Ovary (tissue), 9 donors: ENCODE measurements around the gene NFE2L2. TPM values are rescaled to one million over a fixed set of nuclear protein-coding genes. Genes with fewer than 3 reads are reported as not detected.
"Not testable (repeated sequence)": the region's sequence is repeated elsewhere in the genome, so short reads cannot be mapped to it uniquely, and the experiment has no call there.

Source experiments
- DNase-seq, 5 donors: peaks; one replicate each; pipeline ENCODE4 v3.0.0-alpha.2; 2019 to 2020
- H3K27ac ChIP-seq, 2 donors: fragments of 200-600 bp; one replicate each; pipeline versions ENCODE4 v1.5.1 to v1.8.0; 2019 to 2022
- H3K27me3 ChIP-seq: fragments of 200-600 bp; one replicate; pipeline ENCODE4 v1.8.0; 2022
- H3K36me3 ChIP-seq: fragments of 200-600 bp; sonication (generic); one replicate; pipeline ENCODE4 v1.5.1; 2019
- H3K4me1 ChIP-seq: one replicate; pipeline ENCODE4 v1.8.1; 2013; ENCODE audit warnings: mild to moderate bottlenecking, moderate library complexity; ENCODE audit not compliant: insufficient read depth
- H3K4me3 ChIP-seq: fragments of 200-600 bp; sonication (generic); one replicate; pipeline ENCODE4 v1.5.1; 2017
- H3K9me3 ChIP-seq, 2 donors: fragments of 200-600 bp in 1 of 2; sonication (generic) in 1 of 2; one replicate each; pipeline versions ENCODE4 v1.5.1 to v1.8.1; 2013 to 2019; ENCODE audit warnings: mild to moderate bottlenecking in 1 of 2, moderate library complexity in 1 of 2
- CTCF ChIP-seq, 3 donors: fragments of 450-650 bp in 2 of 3; fragments of 200-600 bp in 1 of 3; IDR thresholded peaks; one replicate each; pipeline versions ENCODE4 v1.5.1 to v1.8.0; 2016 to 2022; ENCODE audit warnings: antibody characterized with exemption in 3 of 3, mild to moderate bottlenecking in 1 of 3
- EP300 ChIP-seq: sonication (generic); formaldehyde crosslinking; IDR thresholded peaks from one replicate; pipeline ENCODE4 v1.6.1; 2017; ENCODE audit warnings: antibody characterized with exemption
- POLR2A ChIP-seq: fragments of 450-650 bp; IDR thresholded peaks from one replicate; pipeline ENCODE4 v1.6.1; 2017; ENCODE audit warnings: antibody characterized with exemption, mild to moderate bottlenecking, moderate library complexity
- WGBS, 3 donors: extraction: QIAGEN DNeasy Blood & Tissue Kit in 1 of 3; methylation state at CpG; one replicate each; pipeline versions ENCODE4 v1.1.5 to v1.1.7; 2013 to 2017; 5-methylcytosine and 5-hydroxymethylcytosine counted together
- intact Hi-C, 4 donors: fragments of 100-400 bp; cut with DNase I; formaldehyde crosslinking; loops; one replicate each; pipeline versions ENCODE4 v1.11.0 to v1.15.1; 2022 to 2023
- polyA plus RNA-seq, 2 donors: library from polyadenylated mRNA; stranded (reverse); fragments of 200-250 nt in 1 of 2; fragments of 350-450 nt in 1 of 2; fragmentation: Illumina TruSeq in 1 of 2; extraction: RNeasy Lipid Tissue Mini Kit (QIAGEN cat#74804) in 1 of 2; gene quantifications; one replicate each; pipeline ENCODE4 v1.2.3, GENCODE V29; 2013 to 2014
- total RNA-seq, 7 donors: library from RNA; depleted of rRNA in 2 of 7; stranded (reverse); fragments of >200 nt in 2 of 7; fragmentation: NEBNext Ultra II Directional in 3 of 7; extraction: Animal tissue kit (Norgen Biotek cat#: 25700) in 3 of 7; gene quantifications; one replicate each; pipeline versions ENCODE4 v1.1.0 to v1.2.4, GENCODE V29; 2016 to 2023
- donor health status: DM: no; HTN: no; CAD: no; lungs with moderate emphysema.
- donor health status: DM: no; HTN: no; CAD: no.
- donor health status: Bipolar disorder and iron deficiency.
- donor health status: DM: yes; HTN: yes; CAD: no.
- donor health status: DM: no; HTN: no; CAD: no.
- donor health status: DM: yes; HTN: yes; CAD: no.

Gene NFE2L2
- total and polyA plus RNA-seq, 9 donors: 120 to 198 (median 148) TPM

- no peak overlapping the region for H3K4me3 ChIP-seq
- intact Hi-C loops: no loop called here
- no peak for DNase-seq
- H3K9me3 ChIP-seq: no peaks in the 10 kb centered on the region
- H3K27ac ChIP-seq: no peak overlapping the region
- no peaks in the 10 kb centered on the region for H3K27me3 ChIP-seq
- 74 to 81% (median 76%) methylated on average over 3 of the region's 3 CpGs for WGBS, 3 donors
- TF ChIP-seq EP300: no peak
- TF ChIP-seq POLR2A: no peak
- no peak for TF ChIP-seq CTCF (IDR thresholded peaks at IDR 0.05)
- H3K36me3 ChIP-seq: no peaks in the 10 kb centered on the region
- H3K4me1 ChIP-seq: no peaks in the 10 kb centered on the region
Observed at GRCh38 chr2:177221970-177222369, 42.6 kb downstream of the NFE2L2 start.

GRCh38 chr2:177221534-177221933 is 43.0 kb downstream of the NFE2L2 start:
- no peaks in the 10 kb centered on the region for H3K4me1 ChIP-seq
- H3K9me3 ChIP-seq: no peaks in the 10 kb centered on the region
- no peak for TF ChIP-seq EP300
- TF ChIP-seq CTCF (IDR thresholded peaks at IDR 0.05): no peak
- TF ChIP-seq POLR2A: no peak
- no peak overlapping the region for H3K27ac ChIP-seq
- DNase-seq: no peak
- intact Hi-C loops: no loop called here
- H3K36me3 ChIP-seq: no peaks in the 10 kb centered on the region
- WGBS, 3 donors: 90 to 92% (median 91%) methylated on average over 3 of the region's 3 CpGs
- H3K4me3 ChIP-seq: no peak overlapping the region
- no peaks in the 10 kb centered on the region for H3K27me3 ChIP-seq

- intact Hi-C loops, H3K27me3 ChIP-seq, H3K4me1 ChIP-seq, H3K27ac ChIP-seq, H3K4me3 ChIP-seq, H3K9me3 ChIP-seq, H3K36me3 ChIP-seq, DNase-seq: not testable (repeated sequence)
- WGBS, 3 donors: 89 to 97% (median 95%) methylated on average over 2 of the region's 2 CpGs
Observed at GRCh38 chr2:177219787-177220186, 44.7 kb downstream of the NFE2L2 start.

GRCh38 chr2:177217247-177217843 is 47.2 kb downstream of the NFE2L2 start:
- intact Hi-C loops: no loop called here

More at GRCh38 chr2:177217247-177217843, 47.2 kb downstream of the NFE2L2 start:
- no peaks in the 10 kb centered on the region for H3K36me3 ChIP-seq
- H3K27me3 ChIP-seq: no peaks in the 10 kb centered on the region
- TF ChIP-seq POLR2A (no peak), EP300 (no peak), CTCF (IDR thresholded peaks at IDR 0.05) (no peak)
- H3K9me3 ChIP-seq: no peaks in the 10 kb centered on the region
- DNase-seq: no peak
- WGBS, 3 donors: 70 to 82% (median 71%) methylated on average over 5 of the region's 5 CpGs
- H3K4me1 ChIP-seq: peaks cover 3% of the 10 kb centered on the region
- no peak overlapping the region for H3K27ac ChIP-seq
- H3K4me3 ChIP-seq: no peak overlapping the region
